ENCODE measurements around the gene STARD5.

The STARD5 gene

GRCh38 chr15:81312790-81313543 is 11.0 kb downstream of the STARD5 start:
- in situ Hi-C loops (cut with HindIII; ENCODE audit: low sequenced_read_pairs): no loop called here

- in situ Hi-C loops (cut with HindIII; ENCODE audit: low sequenced_read_pairs): no loop called here
These were observed 12.0 kb downstream of the STARD5 start for GRCh38 chr15:81311752-81312464.

DNA sequence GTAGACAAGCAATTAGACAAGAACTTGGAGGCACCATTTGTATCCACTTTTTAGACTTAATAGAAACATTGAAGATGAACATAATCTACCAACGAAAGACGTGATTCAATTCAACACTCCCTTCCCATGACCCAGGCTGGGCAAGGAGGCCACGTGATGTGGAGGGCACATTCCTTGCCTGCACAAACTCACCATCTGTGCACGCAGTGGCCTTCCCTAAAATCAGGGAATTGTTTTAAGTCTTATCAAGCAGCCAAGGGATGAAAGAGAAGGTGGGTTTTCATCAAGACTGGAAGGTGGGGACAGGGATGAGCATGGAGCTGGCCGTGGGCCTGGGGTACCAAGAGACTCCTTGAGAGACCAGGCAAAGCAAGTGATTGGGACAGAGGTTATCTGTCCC is 13.5 kb downstream of the STARD5 start:
- in situ Hi-C loops (cut with HindIII; ENCODE audit: low sequenced_read_pairs): no loop called here

GRCh38 chr15:81309647-81310450 is 14.1 kb downstream of the STARD5 start:
- in situ Hi-C loops (cut with HindIII; ENCODE audit: low sequenced_read_pairs): no loop called here

- in situ Hi-C loops (cut with HindIII; ENCODE audit: low sequenced_read_pairs): no loop called here
These were observed 15.7 kb downstream of the STARD5 start for GRCh38 chr15:81308260-81308659.

DNA sequence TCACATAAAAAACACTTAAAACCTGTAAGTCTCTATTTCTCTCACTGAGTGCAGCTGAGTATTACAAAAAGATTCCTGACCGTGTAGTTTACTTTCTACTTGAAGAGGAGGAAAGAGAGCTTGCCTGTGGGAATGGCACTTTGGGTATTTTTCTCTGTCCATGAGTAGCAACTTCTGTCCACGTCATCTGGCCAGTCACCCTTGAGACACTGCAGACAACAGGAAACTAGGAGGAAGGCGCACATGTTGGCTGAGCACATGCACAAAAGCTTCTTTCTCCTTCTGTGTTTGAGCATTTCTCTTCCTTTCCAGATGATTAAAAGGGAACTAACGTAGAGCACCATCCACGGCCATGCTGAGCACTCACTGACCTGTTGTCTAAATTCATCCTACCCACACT is 19.7 kb downstream of the STARD5 start:
- in situ Hi-C loops (cut with HindIII; ENCODE audit: low sequenced_read_pairs): no loop called here

DNA sequence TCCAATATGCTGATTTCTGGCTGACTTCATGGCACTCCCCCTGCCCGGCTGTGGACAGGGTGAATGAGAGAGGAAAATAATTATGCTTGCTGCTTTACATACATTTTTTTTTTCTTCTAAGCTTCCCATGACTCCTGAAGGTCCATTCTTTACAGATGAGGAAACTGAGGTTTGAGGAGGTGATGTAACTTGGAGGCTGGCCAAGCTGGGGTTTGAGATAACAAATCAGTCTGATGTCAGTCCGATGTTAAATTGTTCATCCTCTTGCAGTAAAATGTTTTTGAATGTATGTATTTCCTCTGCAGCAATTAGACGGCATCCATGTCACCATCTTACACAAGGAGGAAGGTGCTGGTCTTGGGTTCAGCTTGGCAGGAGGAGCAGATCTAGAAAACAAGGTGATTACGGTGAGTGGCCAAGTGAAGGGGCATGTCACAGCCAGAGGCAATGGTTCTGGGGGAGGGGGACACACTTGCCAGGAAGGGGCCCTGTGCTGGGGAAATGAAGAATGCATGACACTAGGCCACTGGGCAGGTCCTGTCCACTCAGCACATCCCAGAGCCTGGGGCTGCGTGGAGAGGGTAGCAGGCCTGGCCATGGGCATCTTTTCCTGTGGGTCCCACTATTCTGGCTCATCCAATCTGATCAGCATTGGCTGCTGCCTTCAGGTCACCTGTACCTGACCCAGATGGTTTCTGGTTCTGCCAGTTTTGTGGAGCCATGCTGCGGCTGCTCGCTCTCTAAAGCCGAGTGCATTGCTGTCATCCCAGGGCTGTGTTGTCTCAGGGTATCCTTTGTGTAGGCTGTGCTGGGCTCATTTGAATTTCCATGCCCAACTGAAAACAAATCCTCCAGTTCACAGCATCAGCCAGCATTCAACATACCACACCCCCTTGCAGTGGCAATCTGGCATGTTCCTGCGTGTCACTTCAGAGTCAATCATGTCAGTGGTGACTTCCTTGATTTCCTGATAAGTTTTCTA is 20.4 kb downstream of the STARD5 start:
- in situ Hi-C loops (cut with HindIII; ENCODE audit: low sequenced_read_pairs): no loop called here

GRCh38 chr15:81302701-81303109 is 21.2 kb downstream of the STARD5 start:
- in situ Hi-C loops (cut with HindIII; ENCODE audit: low sequenced_read_pairs): no loop called here

- in situ Hi-C loops (cut with HindIII; ENCODE audit: low sequenced_read_pairs): no loop called here
These were observed 22.0 kb downstream of the STARD5 start for GRCh38 chr15:81301815-81302399.

- in situ Hi-C loops (cut with HindIII; ENCODE audit: low sequenced_read_pairs): no loop called here
These were observed 22.6 kb downstream of the STARD5 start for GRCh38 chr15:81301385-81301784.

DNA sequence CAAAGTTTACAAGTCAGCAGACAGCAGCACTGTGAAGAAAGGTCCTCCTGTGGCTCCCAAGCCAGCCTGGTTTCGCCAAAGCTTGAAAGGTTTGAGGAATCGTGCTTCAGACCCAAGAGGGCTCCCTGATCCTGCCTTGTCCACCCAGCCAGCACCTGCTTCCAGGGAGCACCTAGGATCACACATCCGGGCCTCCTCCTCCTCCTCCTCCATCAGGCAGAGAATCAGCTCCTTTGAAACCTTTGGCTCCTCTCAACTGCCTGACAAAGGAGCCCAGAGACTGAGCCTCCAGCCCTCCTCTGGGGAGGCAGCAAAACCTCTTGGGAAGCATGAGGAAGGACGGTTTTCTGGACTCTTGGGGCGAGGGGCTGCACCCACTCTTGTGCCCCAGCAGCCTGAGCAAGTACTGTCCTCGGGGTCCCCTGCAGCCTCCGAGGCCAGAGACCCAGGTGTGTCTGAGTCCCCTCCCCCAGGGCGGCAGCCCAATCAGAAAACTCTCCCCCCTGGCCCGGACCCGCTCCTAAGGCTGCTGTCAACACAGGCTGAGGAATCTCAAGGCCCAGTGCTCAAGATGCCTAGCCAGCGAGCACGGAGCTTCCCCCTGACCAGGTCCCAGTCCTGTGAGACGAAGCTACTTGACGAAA is 24.2 kb downstream of the STARD5 start:
- in situ Hi-C loops (cut with HindIII; ENCODE audit: low sequenced_read_pairs): no loop called here

DNA sequence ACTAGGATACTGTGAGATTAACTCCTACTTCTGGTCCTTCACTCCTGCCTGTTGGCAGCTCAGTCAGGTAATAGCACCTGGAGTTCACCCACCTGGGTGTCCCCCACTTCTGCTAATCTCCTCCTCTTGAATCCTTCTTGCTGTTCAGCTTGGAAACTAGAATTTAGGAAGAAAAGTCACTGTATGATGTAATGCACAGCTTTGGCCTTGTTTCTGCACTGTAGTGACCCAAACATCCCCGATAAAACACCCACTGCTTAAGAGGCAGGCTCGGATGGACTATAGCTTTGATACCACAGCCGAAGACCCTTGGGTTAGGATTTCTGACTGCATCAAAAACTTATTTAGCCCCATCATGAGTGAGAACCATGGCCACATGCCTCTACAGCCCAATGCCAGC is 24.8 kb downstream of the STARD5 start:
- in situ Hi-C loops (cut with HindIII; ENCODE audit: low sequenced_read_pairs): no loop called here

GRCh38 chr15:81298611-81299010 is 25.3 kb downstream of the STARD5 start:
- in situ Hi-C loops (cut with HindIII; ENCODE audit: low sequenced_read_pairs): no loop called here

GRCh38 chr15:81297603-81298575 is 26.1 kb downstream of the STARD5 start:
- in situ Hi-C loops (cut with HindIII; ENCODE audit: low sequenced_read_pairs): no loop called here

DNA sequence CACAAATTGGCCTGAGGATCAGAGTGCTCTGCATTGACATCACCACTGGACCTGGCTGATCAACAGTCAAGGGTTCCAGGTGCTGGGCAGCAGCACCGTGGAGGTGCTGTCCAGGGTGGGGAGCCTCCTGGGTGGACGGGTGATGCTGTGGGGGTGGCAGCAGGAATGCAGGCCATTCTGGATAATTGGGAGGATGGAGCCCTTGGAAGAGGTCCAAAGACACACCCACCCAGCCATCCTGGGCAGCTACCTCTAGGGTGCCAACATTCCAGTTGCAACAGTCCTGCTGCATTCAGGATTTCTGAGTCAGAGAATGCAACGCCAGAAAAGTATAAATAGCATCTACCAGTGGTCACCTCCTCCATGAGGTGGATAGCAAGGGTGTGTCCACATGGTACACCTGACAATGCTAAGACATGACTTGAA is 26.8 kb downstream of the STARD5 start:
- in situ Hi-C loops (cut with HindIII; ENCODE audit: low sequenced_read_pairs): no loop called here

DNA sequence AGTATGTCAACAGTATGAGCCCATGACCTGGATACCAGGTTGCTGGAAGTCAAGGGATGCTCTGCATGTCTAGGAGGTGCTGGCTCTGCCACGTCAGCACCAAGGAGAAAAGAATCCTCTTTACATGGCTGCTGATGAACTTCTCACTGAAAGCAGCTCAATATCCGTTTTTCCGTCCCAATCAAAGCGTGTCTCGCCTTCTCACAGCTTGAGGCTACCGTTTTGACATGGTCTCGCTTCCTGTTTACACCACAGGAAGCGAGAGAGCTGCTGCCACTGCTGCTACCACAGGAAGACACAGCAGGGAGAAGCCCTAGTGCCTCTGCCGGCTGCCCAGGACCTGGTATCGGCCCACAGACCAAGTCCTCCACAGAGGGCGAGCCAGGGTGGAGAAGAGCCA is 27.3 kb downstream of the STARD5 start:
- in situ Hi-C loops (cut with HindIII; ENCODE audit: low sequenced_read_pairs): no loop called here

DNA sequence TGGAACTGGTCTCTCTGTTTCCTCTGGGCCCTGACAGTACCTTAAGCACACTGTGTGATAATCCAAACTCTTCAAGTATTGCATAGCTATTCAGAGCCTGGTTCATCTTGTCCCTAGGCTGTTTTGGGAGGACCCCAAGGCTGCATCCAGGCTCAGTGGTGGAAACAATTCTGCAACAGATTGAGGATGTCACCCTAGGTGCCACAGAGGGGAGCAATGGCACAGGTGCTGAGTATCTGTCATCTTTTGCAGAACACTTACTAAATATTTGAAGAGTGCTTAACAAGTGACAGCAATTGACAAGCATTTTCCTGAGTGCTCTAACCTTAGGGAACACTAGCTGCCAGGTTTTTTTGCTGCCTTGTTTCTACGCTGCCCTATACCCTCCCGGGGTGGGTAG is 27.8 kb downstream of the STARD5 start:
- in situ Hi-C loops (cut with HindIII; ENCODE audit: low sequenced_read_pairs): no loop called here

- in situ Hi-C loops (cut with HindIII; ENCODE audit: low sequenced_read_pairs): no loop called here
These were observed 28.3 kb downstream of the STARD5 start for GRCh38 chr15:81295486-81296121.
